HepG2 (cell line): ENCODE data around the gene ETV2. TPM values are rescaled to one million over a fixed set of nuclear protein-coding genes. Genes with fewer than 3 reads are reported as not detected.

ENCODE experiments used
- AFF4 ChIP-seq: sonication (generic); formaldehyde crosslinking; IDR thresholded peaks from 2 replicates; pipeline ENCODE4 v1.4.0; 2020; ENCODE audit warnings: missing genetic modification reagents
- CREB1 ChIP-seq, 2 experiments: fragments of 450-650 bp in 1 of 2; IDR thresholded peaks; 2 replicates each; pipeline ENCODE4 v1.6.1; 2016 to 2017; ENCODE audit warnings: control low read depth in 1 of 2, mild to moderate bottlenecking in 1 of 2, missing compliant biosample characterization in 1 of 2, missing genetic modification characterization in 1 of 2
- FOXJ3 ChIP-seq: sonication (generic); formaldehyde crosslinking; IDR thresholded peaks from 2 replicates; pipeline ENCODE4 v1.4.0; 2020; ENCODE audit warnings: missing genetic modification reagents, mild to moderate bottlenecking, borderline replicate concordance
- KAT2B ChIP-seq: fragments of 150-350 bp; IDR thresholded peaks from 2 replicates; pipeline ENCODE4 v1.6.1; 2014; ENCODE audit warnings: low read depth, low read length, borderline replicate concordance
- KLF16 ChIP-seq, 2 experiments: sonication (generic) in 1 of 2; formaldehyde crosslinking in 1 of 2; IDR thresholded peaks; 2 replicates each; pipeline versions ENCODE4 v1.6.1 to v1.8.0; 2016 to 2023; ENCODE audit warnings: missing genetic modification reagents in 2 of 2, missing compliant biosample characterization in 1 of 2
- MAFG ChIP-seq: sonication (generic); formaldehyde crosslinking; IDR thresholded peaks from 2 replicates; pipeline ENCODE4 v1.5.1; 2020; ENCODE audit warnings: mild to moderate bottlenecking, missing genetic modification reagents
- MED1 ChIP-seq: sonication (generic); formaldehyde crosslinking; IDR thresholded peaks from 2 replicates; pipeline ENCODE4 v1.4.0; 2020; ENCODE audit warnings: missing genetic modification reagents
- MYPOP ChIP-seq: sonication (generic); formaldehyde crosslinking; IDR thresholded peaks from 2 replicates; pipeline ENCODE4 v1.8.1; 2023; ENCODE audit warnings: mild to moderate bottlenecking, moderate library complexity, missing genetic modification reagents
- PCBP2 ChIP-seq: fragments of 200-400 bp; formaldehyde crosslinking; optimal IDR thresholded peaks from 2 replicates; pipeline ENCODE3; 2018; ENCODE audit warnings: low read length, low read depth; ENCODE audit not compliant: poor library complexity, severe bottlenecking
- RBM39 ChIP-seq: fragments of 200-400 bp; formaldehyde crosslinking; IDR thresholded peaks from one replicate; pipeline ENCODE4 v1.6.1; 2018; ENCODE audit warnings: antibody characterized with exemption, mild to moderate bottlenecking, low read depth, low read length; ENCODE audit not compliant: poor library complexity, severe bottlenecking
- RCOR2 ChIP-seq: IDR thresholded peaks from 2 replicates; pipeline ENCODE4 v1.6.1; 2016; ENCODE audit warnings: missing biosample characterization, missing genetic modification reagents
- REL ChIP-seq: sonication (generic); formaldehyde crosslinking; conservative IDR thresholded peaks from 2 replicates; pipeline ENCODE4 v1.8.0; 2022; ENCODE audit warnings: mild to moderate bottlenecking, missing genetic modification reagents, moderate library complexity
- RORA ChIP-seq: sonication (generic); formaldehyde crosslinking; IDR thresholded peaks from 2 replicates; pipeline ENCODE4 v1.5.0; 2020; ENCODE audit warnings: mild to moderate bottlenecking, missing genetic modification reagents, moderate library complexity
- SCMH1 ChIP-seq: sonication (generic); formaldehyde crosslinking; IDR thresholded peaks from 2 replicates; pipeline ENCODE4 v1.9.0; 2021; ENCODE audit warnings: missing genetic modification reagents, mild to moderate bottlenecking, borderline replicate concordance
- SKI ChIP-seq: fragments of 450-650 bp; IDR thresholded peaks from one replicate; pipeline ENCODE4 v1.6.1; 2018; ENCODE audit warnings: mild to moderate bottlenecking; ENCODE audit not compliant: partially characterized antibody
- TRIM22 ChIP-seq: fragments of 450-650 bp; IDR thresholded peaks from 2 replicates; pipeline ENCODE4 v1.6.1; 2017
- XRCC5 ChIP-seq: fragments of 200-400 bp; formaldehyde crosslinking; optimal IDR thresholded peaks from 2 replicates; pipeline ENCODE3; 2017; ENCODE audit warnings: mild to moderate bottlenecking, low read length
- YEATS2 ChIP-seq: sonication (generic); formaldehyde crosslinking; IDR thresholded peaks from 2 replicates; pipeline ENCODE4 v1.4.0; 2020; ENCODE audit warnings: missing genetic modification reagents, borderline replicate concordance
- ZMYM2 ChIP-seq: sonication (generic); formaldehyde crosslinking; IDR thresholded peaks from 2 replicates; pipeline ENCODE4 v1.8.0; 2022; ENCODE audit warnings: mild to moderate bottlenecking, missing genetic modification reagents
- ZNF451 ChIP-seq: sonication (generic); formaldehyde crosslinking; IDR thresholded peaks from 2 replicates; pipeline ENCODE4 v1.5.0; 2020; ENCODE audit warnings: mild to moderate bottlenecking, missing genetic modification reagents
- ZNF670 ChIP-seq: sonication (generic); formaldehyde crosslinking; IDR thresholded peaks from 2 replicates; pipeline ENCODE4 v1.8.0; 2022; ENCODE audit warnings: mild to moderate bottlenecking, missing genetic modification reagents, borderline replicate concordance
- ZNF737 ChIP-seq: sonication (generic); formaldehyde crosslinking; IDR thresholded peaks from 2 replicates; pipeline ENCODE4 v1.5.0; 2020; ENCODE audit warnings: missing genetic modification reagents, mild to moderate bottlenecking, borderline replicate concordance
- ZNF746 ChIP-seq: sonication (generic); formaldehyde crosslinking; IDR thresholded peaks from 2 replicates; pipeline ENCODE4 v1.8.0; 2022; ENCODE audit warnings: mild to moderate bottlenecking, missing genetic modification reagents
- ZNF768 ChIP-seq: sonication (generic); formaldehyde crosslinking; IDR thresholded peaks from 2 replicates; pipeline ENCODE4 v1.4.0; 2020; ENCODE audit warnings: missing genetic modification reagents
- polyA plus RNA-seq, 8 experiments: library from polyadenylated mRNA; depleted of rRNA in 3 of 8; stranded (reverse) in 7 of 8; unstranded in 1 of 8; fragments of >200 nt; fragmentation: Illumina TruSeq in 4 of 8; extraction: Trizol in 4 of 8; gene quantifications; 2 replicates each; pipeline versions ENCODE4 v1.2.1 to v1.2.3, GENCODE V29; 2011 to 2016; ENCODE audit warnings: low read depth in 4 of 8, missing spikeins in 1 of 8, mixed read lengths in 1 of 8; ENCODE audit not compliant: insufficient read depth in 1 of 8
- total RNA-seq, 5 experiments: library from RNA; depleted of rRNA; stranded (reverse); fragments of >200 nt; fragmentation: Illumina TruSeq; extraction: Trizol; gene quantifications; 2 replicates each; pipeline ENCODE4 v1.2.3, GENCODE V29; 2016; ENCODE audit warnings: low read depth in 1 of 5

ETV2 gene
- total and polyA plus RNA-seq, 2 of the 13 experiments (the other 11 are each of a cell fraction or from before 2014, with no cell fraction given), result 0.07 to 0.20 TPM

- TF ChIP-seq FOXJ3 (CRISPR knock-in tag) (no peak), REL (CRISPR knock-in tag) (no peak), ZNF451 (CRISPR knock-in tag) (no peak), RCOR2 (CRISPR knock-in tag) (0 out of 2 replicates have a peak, but pooled peaks have one; percentile 37), AFF4 (no peak), ZMYM2 (CRISPR knock-in tag) (no peak), ZNF670 (CRISPR knock-in tag) (no peak), PCBP2 (peak; percentile 89), MYPOP (CRISPR knock-in tag) (peak; percentile 46; the same call in 1 of the 2 replicates), MED1 (CRISPR knock-in tag) (no peak), KAT2B (no peak), ZNF768 (CRISPR knock-in tag) (no peak), RBM39 (peak; percentile 50), ZNF746 (CRISPR knock-in tag) (0 out of 2 replicates have a peak, but pooled peaks have one; percentile 55), XRCC5 (peak; percentile 94), ZNF737 (CRISPR knock-in tag) (no peak), RORA (CRISPR knock-in tag) (no peak), MAFG (CRISPR knock-in tag) (no peak), SCMH1 (no peak), CREB1 (IDR thresholded peaks at IDR 0.05) (no peak), CREB1 (CRISPR knock-in tag; IDR thresholded peaks at IDR 0.05) (no peak), SKI (no peak), TRIM22 (no peak), KLF16 (CRISPR knock-in tag; IDR thresholded peaks at IDR 0.05) (peak in 1 of 2 experiments; percentile 66; a peak in 1 of 4 replicates), YEATS2 (0 out of 2 replicates have a peak, but pooled peaks have one; percentile 51)
Observed at GRCh38 chr19:35693835-35694599, 52.5 kb downstream of the ETV2 start (continued).
